ENCODE results near the gene GRID2IP. TPM values are rescaled to one million over a fixed set of nuclear protein-coding genes. Genes with fewer than 3 reads are reported as not detected.

GRID2IP gene
- total RNA-seq, 4 donors from 2014 or later: 0.13 TPM; not detected in 3

DNA sequence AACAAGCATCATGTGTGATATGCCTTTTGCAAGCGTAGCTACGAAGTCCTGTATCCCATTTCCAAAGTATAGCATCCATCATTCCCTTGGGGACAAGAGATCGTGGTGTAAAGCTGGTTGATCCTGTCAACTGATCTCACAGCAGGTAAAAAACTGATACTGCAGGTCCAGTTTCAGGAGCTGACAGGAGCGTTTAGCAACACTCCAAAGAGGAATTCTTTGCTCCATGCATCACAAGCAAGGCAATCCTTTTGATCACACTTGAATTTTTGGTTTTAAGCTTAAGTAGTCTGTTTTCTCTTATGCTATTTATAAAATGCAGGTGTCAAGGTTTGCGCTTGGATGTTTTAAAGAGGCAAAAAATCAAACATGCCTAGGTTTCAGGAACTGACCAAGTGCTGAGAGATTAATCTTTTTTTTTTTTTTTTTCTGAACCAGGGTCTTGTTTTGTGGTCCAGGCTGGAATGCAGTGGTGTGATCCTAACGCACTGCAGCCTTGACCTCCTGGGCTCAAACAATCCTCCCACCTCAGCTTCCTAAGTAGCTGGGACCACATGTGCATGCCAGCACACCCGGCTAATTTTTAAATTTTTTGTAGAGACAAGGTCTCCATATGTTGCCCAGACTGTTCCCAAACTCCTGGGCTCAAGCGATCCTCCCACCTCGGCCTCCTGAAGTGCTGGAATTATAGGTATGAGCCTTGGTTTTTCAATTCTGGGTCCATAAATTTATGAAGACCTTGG lies 24.2 kb upstream of the GRID2IP start:
- Histone ChIP-seq H3K36me3 (peaks cover 0 to 5% of the 10 kb centered on the region in 2 donors), H3K9me3 (no peaks in the 10 kb centered on the region), H3K27me3 (no peaks in the 10 kb centered on the region), H3K27ac (no peak overlapping the region), H3K4me3 (no peak overlapping the region), H3K4me1 (peaks cover 0 to 5% of the 10 kb centered on the region in 2 donors)
- in situ Hi-C loops (cut with MboI; ENCODE audit: low sequenced_read_pairs in 4 of 4) (no loop called here), intact Hi-C loops (cut with DNase I; ENCODE audit: low total_unique reads) (loop anchor here (10.0 kb wide), 2 partner anchors 61 to 129 kb away; partner anchors contain the start of gene ZNF12)
- DNase-seq (no peak), ATAC-seq (no peak)
- no peak for TF ChIP-seq POLR2A (IDR thresholded peaks at IDR 0.05)
- TF ChIP-seq, protein P1, sequence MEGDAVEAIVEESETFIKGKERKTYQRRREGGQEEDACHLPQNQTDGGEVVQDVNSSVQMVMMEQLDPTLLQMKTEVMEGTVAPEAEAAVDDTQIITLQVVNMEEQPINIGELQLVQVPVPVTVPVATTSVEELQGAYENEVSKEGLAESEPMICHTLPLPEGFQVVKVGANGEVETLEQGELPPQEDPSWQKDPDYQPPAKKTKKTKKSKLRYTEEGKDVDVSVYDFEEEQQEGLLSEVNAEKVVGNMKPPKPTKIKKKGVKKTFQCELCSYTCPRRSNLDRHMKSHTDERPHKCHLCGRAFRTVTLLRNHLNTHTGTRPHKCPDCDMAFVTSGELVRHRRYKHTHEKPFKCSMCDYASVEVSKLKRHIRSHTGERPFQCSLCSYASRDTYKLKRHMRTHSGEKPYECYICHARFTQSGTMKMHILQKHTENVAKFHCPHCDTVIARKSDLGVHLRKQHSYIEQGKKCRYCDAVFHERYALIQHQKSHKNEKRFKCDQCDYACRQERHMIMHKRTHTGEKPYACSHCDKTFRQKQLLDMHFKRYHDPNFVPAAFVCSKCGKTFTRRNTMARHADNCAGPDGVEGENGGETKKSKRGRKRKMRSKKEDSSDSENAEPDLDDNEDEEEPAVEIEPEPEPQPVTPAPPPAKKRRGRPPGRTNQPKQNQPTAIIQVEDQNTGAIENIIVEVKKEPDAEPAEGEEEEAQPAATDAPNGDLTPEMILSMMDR (IDR thresholded peaks at IDR 0.05 in 4 of 5, conservative IDR thresholded peaks at IDR 0.05 in 1 of 5): no peak

DNA sequence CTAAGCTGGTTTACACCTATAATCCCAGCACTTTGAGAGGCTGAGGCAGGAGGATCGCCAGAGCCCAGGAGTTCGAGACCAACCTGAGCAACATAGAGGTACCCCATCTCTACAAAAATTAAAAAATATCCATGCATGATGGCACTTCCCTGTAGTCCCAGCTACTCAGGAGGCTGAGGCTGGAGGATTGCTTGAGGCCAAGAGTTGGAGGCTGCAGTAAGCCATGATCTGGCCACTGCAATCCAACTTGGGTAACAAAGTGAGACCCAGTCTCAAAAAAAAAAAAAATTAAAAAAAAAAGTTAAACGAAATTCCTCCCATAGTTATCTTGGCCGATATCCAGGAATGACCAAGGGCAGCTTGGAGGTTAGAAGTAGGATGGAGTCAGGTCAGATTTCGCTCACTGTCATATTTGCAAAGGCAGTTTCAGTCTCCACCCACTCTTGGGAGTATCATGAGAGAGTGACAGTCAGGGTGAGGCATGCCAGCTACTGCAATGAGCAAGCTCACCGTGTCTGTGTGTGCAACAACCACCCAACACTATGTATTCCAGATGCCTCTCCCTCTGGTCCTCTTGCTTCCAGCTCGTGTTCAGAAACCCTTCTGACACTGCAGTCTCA lies 20.0 kb upstream of the GRID2IP start:
- in situ Hi-C loops (cut with MboI; ENCODE audit: low sequenced_read_pairs in 4 of 4): no loop called here
- Histone ChIP-seq H3K27me3 (no peaks in the 10 kb centered on the region), H3K27ac (no peak overlapping the region), H3K9me3 (no peaks in the 10 kb centered on the region), H3K36me3 (no peaks in the 10 kb centered on the region), H3K4me1 (peaks cover 0 to under 1% of the 10 kb centered on the region in 2 donors), H3K4me3 (no peak overlapping the region)
- intact Hi-C loops (cut with DNase I; ENCODE audit: low total_unique reads): loop anchor here (10.0 kb wide), 2 partner anchors 56 to 134 kb away; partner anchors contain the start of gene ZNF12
- DNase-seq (no peak), ATAC-seq (no peak)
- no peak for TF ChIP-seq POLR2A (IDR thresholded peaks at IDR 0.05)
- TF ChIP-seq, protein P1 (IDR thresholded peaks at IDR 0.05 in 4 of 5, conservative IDR thresholded peaks at IDR 0.05 in 1 of 5): no peak

DNA sequence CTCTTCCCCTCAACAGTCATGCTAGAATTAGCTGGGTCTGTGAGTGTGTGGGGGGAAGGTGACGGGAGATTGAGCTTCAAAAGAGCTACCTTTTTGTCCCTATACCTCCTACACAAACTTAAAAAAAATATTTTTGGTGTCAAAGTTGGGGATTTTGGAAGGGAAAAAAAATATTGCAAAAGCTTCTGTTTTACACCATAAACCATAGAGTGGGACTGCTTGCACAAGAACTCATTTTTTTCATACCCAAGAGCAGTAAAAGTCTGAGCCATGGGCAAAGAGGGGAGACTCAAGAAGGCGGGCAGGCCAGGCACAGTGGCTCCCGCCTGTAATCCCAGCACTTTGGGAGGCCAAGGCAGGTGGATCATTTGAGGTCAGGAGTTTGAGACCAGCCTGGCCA lies 16.6 kb upstream of the GRID2IP start:
- Histone ChIP-seq H3K9me3 (no peaks in the 10 kb centered on the region), H3K4me3 (no peak overlapping the region), H3K27me3 (no peaks in the 10 kb centered on the region), H3K4me1 (no peaks in the 10 kb centered on the region), H3K36me3 (no peaks in the 10 kb centered on the region), H3K27ac (no peak overlapping the region)
- in situ Hi-C loops (cut with MboI; ENCODE audit: low sequenced_read_pairs in 4 of 4) (no loop called here), intact Hi-C loops (cut with DNase I; ENCODE audit: low total_unique reads) (no loop called here)
- TF ChIP-seq, protein P1 (IDR thresholded peaks at IDR 0.05 in 4 of 5, conservative IDR thresholded peaks at IDR 0.05 in 1 of 5): no peak
- no peak for TF ChIP-seq POLR2A (IDR thresholded peaks at IDR 0.05)
- DNase-seq: no peak
- no peak for ATAC-seq

DNA sequence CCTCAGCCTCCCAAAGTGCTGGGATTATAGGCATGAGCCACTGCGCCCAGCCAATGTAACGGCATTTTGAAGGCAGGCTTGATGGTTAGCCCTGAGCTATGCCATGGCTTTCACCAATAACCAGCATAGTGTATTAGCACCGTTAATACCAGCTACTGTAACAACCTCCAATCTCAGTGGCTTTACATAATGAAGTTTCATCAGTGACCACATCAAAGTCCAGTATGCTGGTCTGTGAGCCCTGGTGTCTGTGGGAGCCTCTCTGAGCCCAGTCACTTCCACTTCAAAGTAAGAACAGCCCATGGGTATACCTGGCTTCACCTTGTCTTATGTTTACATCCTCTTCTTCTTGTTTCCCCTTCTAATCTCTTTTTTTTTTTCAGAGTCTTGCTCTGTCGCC lies 14.4 kb upstream of the GRID2IP start:
- no peak for DNase-seq
- Histone ChIP-seq H3K36me3 (no peaks in the 10 kb centered on the region), H3K4me1 (no peaks in the 10 kb centered on the region), H3K27me3 (no peaks in the 10 kb centered on the region), H3K27ac (no peak overlapping the region), H3K9me3 (no peaks in the 10 kb centered on the region), H3K4me3 (no peak overlapping the region)
- in situ Hi-C loops (cut with MboI; ENCODE audit: low sequenced_read_pairs in 4 of 4): no loop called here
- intact Hi-C loops (cut with DNase I; ENCODE audit: low total_unique reads): no loop called here
- no peak for TF ChIP-seq POLR2A (IDR thresholded peaks at IDR 0.05)
- TF ChIP-seq, protein P1 (IDR thresholded peaks at IDR 0.05 in 4 of 5, conservative IDR thresholded peaks at IDR 0.05 in 1 of 5): no peak
- ATAC-seq: no peak
